GM06990 (cell line): ENCODE results near the gene SPDL1.

Source experiments
- DNase-seq: peaks from one replicate; pipeline ENCODE4 v3.0.0-alpha.2; 2011; ENCODE audit not compliant: insufficient read length; ENCODE audit errors: extremely low read depth
- H3K27me3 ChIP-seq: replicated peaks from 2 replicates; pipeline ENCODE4 v1.6.0; 2011; ENCODE audit warnings: low read length; ENCODE audit not compliant: control insufficient read depth, insufficient read depth
- H3K36me3 ChIP-seq: 2 replicates; pipeline ENCODE4 v1.5.1; 2011; ENCODE audit warnings: low read length; ENCODE audit not compliant: control insufficient read depth, insufficient read depth
- H3K4me3 ChIP-seq: replicated peaks from 2 replicates; pipeline ENCODE4 v1.5.1; 2011; ENCODE audit warnings: low read depth, mild to moderate bottlenecking, control low read depth, low read length
- TF ChIP-seq, protein P1 (sequence below): IDR thresholded peaks from 2 replicates; pipeline ENCODE4 v1.5.1; 2011; ENCODE audit warnings: low read length, control low read depth, mild to moderate bottlenecking, inconsistent platforms; ENCODE audit not compliant: insufficient read depth, poor library complexity, severe bottlenecking

Gene SPDL1

DNA sequence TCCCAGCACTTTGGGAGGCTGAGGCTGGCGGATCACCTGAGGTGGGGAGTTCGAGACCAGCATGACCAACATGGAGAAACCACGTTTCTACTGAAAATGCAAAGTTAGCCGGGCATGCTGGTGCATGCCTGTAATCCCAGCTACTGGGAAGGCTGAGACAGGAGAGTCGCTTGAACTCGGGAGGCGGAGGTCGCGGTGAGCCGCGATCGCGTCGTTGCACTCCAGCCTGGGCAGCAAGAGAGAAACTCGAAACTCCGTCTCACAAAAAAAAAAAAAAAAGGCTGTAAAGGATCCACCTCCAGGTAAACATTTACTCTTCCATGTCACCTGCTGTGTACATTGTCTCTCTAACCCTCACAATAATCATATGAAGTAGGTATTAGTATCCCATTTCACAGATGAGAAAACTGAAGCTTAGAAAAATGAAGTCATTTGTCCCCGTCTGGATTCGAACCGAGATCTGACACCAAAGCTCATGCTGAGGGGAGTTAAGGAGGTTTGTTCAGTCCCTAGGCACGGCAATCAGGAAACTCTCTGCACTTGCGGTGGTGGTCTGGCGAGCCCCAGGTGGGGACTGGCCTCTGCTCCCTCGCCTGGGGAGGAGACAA is 53.0 kb downstream of the SPDL1 start:
- no peak for DNase-seq
- TF ChIP-seq, protein P1, sequence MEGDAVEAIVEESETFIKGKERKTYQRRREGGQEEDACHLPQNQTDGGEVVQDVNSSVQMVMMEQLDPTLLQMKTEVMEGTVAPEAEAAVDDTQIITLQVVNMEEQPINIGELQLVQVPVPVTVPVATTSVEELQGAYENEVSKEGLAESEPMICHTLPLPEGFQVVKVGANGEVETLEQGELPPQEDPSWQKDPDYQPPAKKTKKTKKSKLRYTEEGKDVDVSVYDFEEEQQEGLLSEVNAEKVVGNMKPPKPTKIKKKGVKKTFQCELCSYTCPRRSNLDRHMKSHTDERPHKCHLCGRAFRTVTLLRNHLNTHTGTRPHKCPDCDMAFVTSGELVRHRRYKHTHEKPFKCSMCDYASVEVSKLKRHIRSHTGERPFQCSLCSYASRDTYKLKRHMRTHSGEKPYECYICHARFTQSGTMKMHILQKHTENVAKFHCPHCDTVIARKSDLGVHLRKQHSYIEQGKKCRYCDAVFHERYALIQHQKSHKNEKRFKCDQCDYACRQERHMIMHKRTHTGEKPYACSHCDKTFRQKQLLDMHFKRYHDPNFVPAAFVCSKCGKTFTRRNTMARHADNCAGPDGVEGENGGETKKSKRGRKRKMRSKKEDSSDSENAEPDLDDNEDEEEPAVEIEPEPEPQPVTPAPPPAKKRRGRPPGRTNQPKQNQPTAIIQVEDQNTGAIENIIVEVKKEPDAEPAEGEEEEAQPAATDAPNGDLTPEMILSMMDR = no peak
- H3K36me3 ChIP-seq = peaks cover 6% of the 10 kb centered on the region; the same call in 1 of the 2 replicates
- H3K27me3 ChIP-seq = no peaks in the 10 kb centered on the region
- H3K4me3 ChIP-seq = peak overlapping the region; percentile 86

DNA sequence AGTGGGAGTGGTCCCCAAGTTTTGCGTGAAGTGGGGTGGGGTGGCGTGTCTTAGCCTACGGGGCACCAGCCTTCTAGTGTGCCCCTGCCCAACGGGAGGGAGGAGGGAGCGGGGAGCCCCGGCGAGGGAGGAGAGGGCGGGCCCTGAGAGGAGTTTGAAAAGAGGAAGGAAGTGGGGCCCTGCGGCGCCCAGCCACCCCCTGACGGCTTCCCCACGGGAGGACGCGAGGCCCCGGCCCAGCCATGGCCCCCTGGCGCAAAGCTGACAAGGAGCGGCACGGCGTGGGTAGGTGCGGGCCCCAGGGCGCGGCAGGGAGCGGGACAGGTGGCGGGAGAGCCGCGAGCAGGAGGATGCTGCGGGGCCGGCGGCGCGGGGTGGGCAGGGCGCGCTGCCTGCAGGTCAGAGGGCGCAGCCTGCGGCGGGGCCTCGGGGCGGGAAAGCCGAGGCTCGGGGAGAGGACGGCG is 53.5 kb downstream of the SPDL1 start, which contains the start of gene DOCK2:
DOCK2 (plus strand) TSS at position 191 of the 464 bp plus-strand sequence; CDS start at position 243, 52 bp downstream.
- peak; percentile 89 for DNase-seq
- Histone ChIP-seq H3K27me3 (no peaks in the 10 kb centered on the region), H3K4me3 (peak within 1 kb of the TSS; percentile 86), H3K36me3 (peaks cover 6% of the 10 kb centered on the region; the same call in 1 of the 2 replicates)
- TF ChIP-seq, protein P1 = no peak

DNA sequence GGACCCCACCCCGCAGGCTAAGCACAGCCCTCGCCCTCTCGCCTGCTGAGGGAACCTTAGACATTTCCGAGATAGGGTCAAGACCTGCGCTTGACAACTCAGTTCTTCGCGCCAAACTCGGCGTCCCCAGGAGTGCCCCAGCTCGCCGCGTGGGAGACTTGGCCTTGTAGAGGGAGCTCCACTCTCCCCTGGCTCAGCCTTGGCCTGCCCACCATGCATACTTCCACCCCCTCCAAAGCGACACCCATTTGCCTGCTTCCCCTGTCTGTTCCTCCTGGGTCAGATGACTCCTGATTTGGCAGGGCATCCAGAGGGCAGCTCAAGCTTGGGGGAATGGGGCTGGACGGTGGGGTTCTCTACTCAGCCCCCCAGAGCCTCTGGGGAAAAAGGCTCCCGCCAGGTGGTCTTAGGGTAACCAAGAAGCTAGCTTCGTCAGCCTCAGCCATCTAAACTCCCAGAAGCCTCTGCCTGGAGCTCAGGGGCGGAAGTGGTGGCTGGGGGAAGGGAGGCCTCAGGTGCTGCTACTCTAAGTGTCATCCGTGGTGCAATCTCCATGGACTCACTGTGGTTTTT is 54.1 kb downstream of the SPDL1 start:
- Histone ChIP-seq H3K36me3 (peaks cover 6% of the 10 kb centered on the region; the same call in 1 of the 2 replicates), H3K27me3 (no peaks in the 10 kb centered on the region), H3K4me3 (peak overlapping the region; percentile 86)
- DNase-seq = peak; percentile 78
- TF ChIP-seq, protein P1 = no peak

DNA sequence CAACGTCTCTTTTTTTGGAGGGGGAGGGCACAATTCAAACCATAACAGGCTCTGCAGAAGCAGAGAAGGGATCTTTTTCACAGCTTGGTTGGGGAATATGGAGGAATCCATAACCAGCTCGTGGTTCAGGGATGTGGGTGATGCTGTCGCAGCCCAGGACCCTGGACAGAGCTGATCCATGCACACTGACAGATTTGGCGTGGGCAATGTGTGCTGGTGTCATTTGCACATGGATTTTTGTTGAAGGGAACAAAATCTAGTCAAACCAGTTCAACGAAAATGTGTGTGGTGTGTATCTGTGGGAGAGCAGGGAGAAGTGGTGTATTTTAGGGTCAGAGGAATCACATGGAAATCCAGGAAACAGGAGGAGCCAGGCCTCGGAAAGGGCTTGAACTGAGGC is 57.7 kb downstream of the SPDL1 start:
- DNase-seq = no peak
- H3K36me3 ChIP-seq = peaks cover 6% of the 10 kb centered on the region; the same call in 1 of the 2 replicates
- no peaks in the 10 kb centered on the region for H3K27me3 ChIP-seq
- TF ChIP-seq, protein P1 = no peak
- no peak overlapping the region for H3K4me3 ChIP-seq

DNA sequence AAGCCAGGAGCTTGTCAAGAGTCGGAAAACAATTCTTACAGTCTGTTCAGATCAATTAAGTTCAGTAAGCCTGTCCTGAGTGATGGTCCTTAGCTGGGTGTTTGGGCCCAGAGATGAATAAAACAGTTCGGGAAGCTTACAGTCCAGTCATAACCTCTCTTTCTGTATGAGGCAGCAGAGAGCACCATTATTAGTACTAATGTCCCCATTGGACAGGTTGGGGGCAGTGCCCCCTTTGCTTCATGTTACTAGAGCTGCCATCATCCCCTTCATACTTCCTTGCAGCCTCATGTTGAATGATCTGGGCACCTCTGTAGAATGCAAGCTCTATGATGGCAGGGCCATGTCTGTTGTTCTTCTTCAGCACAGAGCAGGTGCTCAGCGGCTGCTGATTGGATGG is 63.3 kb downstream of the SPDL1 start:
- H3K4me3 ChIP-seq = no peak overlapping the region
- H3K27me3 ChIP-seq = no peaks in the 10 kb centered on the region
- DNase-seq = peak; percentile 23
- H3K36me3 ChIP-seq = peaks cover 2% of the 10 kb centered on the region
- TF ChIP-seq, protein P1 = no peak
